NCI-H1417 (cell line): ENCODE data around the gene SLC10A1.
A peak's percentile ranks its signal among the peaks of the same experiment; 100 is the strongest.
"Not testable (repeated sequence)": the region's sequence is repeated elsewhere in the genome, so short reads cannot be mapped to it uniquely, and the experiment has no call there.

Experiments used
- DNase-seq, 3 experiments: peaks; one replicate each; lab custom pipeline; 2025; lab: John Stamatoyannopoulos, UW

The SLC10A1 gene

GRCh38 chr14:69770559-69770958, 26.5 kb downstream of the SLC10A1 start:
- DNase-seq, result no peak

GRCh38 chr14:69769623-69770022, 27.4 kb downstream of the SLC10A1 start:
- DNase-seq, result no peak

- no peak for DNase-seq
These were observed 28.2 kb downstream of the SLC10A1 start for GRCh38 chr14:69768873-69769272.

- peak; percentile 97 to 98 (median 97) for DNase-seq
These were observed 29.6 kb downstream of the SLC10A1 start for GRCh38 chr14:69767369-69767999.

- DNase-seq, result peak; percentile 94 to 98 (median 96)
These were observed 30.1 kb downstream of the SLC10A1 start, which contains the start of gene SRSF5 for GRCh38 chr14:69766984-69767368. Gene SRSF5, plus strand, starts transcription at chr14:69767142. Its CDS starts 1,015 bp downstream, at chr14:69768157.

GRCh38 chr14:69763761-69764510, 33.1 kb downstream of the SLC10A1 start:
- DNase-seq, result no peak

GRCh38 chr14:69760810-69761209, 36.2 kb downstream of the SLC10A1 start:
- DNase-seq, result no peak

- no peak for DNase-seq
These were observed 40.7 kb downstream of the SLC10A1 start for GRCh38 chr14:69756298-69756697.

GRCh38 chr14:69755784-69756183, 41.3 kb downstream of the SLC10A1 start:
- no peak for DNase-seq

- DNase-seq, result no peak
These were observed 41.7 kb downstream of the SLC10A1 start for GRCh38 chr14:69755296-69755695.

GRCh38 chr14:69754487-69754886, 42.6 kb downstream of the SLC10A1 start:
- DNase-seq, result no peak

GRCh38 chr14:69753860-69754259, 43.2 kb downstream of the SLC10A1 start:
- DNase-seq, result no peak

GRCh38 chr14:69752773-69753172, 44.3 kb downstream of the SLC10A1 start:
- DNase-seq, result no peak

GRCh38 chr14:69750495-69750894, 46.5 kb downstream of the SLC10A1 start:
- no peak for DNase-seq

GRCh38 chr14:69749956-69750355, 47.1 kb downstream of the SLC10A1 start:
- DNase-seq, result no peak

GRCh38 chr14:69741055-69741454, 56.0 kb downstream of the SLC10A1 start:
- DNase-seq, result no peak

GRCh38 chr14:69736405-69736804, 60.6 kb downstream of the SLC10A1 start:
- DNase-seq, result not testable (repeated sequence)

GRCh38 chr14:69731919-69732598, 65.0 kb downstream of the SLC10A1 start:
- not testable (repeated sequence) for DNase-seq

GRCh38 chr14:69727860-69728259, 69.2 kb downstream of the SLC10A1 start:
- no peak for DNase-seq

GRCh38 chr14:69726761-69727511, 70.1 kb downstream of the SLC10A1 start:
- peak; percentile 75 to 87 (median 80) for DNase-seq
